H1 (cell line): ENCODE data around the gene NKX6-1. TPM values are rescaled to one million over a fixed set of nuclear protein-coding genes. Genes with fewer than 3 reads are reported as not detected.

Experiments
- CTCF ChIA-PET: fragments of 300-600 bp; sonication (Branson Sonifier 250); formaldehyde crosslinking; loops from one replicate; lab custom pipeline; 2021; ENCODE audit not compliant: partially characterized antibody; lab: Charles Lee
- POLR2A ChIA-PET: fragments of 300-600 bp; sonication (Branson Sonifier 250); formaldehyde crosslinking; loops from one replicate; lab custom pipeline; 2021; ENCODE audit warnings: inconsistent platforms; ENCODE audit not compliant: partially characterized antibody; lab: Charles Lee
- DNase-seq, 2 experiments: peaks; one replicate each; pipeline versions ENCODE4 v3.0.0 to v3.0.0-alpha.2; 2010 to 2022; ENCODE audit warnings: low spot score in 2 of 2, low read depth in 1 of 2, mixed read lengths in 1 of 2
- FAIRE-seq: peaks from 2 replicates; lab custom pipeline; 2011; peaks lifted over from hg19 to GRCh38; lab: Jason Lieb, UNC
- H2AFZ ChIP-seq: 2 replicates; pipeline ENCODE4 v1.8.1; 2012; ENCODE audit warnings: low read length, inconsistent platforms
- H2AK5ac ChIP-seq: 2 replicates; pipeline ENCODE4 v1.6.1; 2013; ENCODE audit warnings: low read depth, low read length
- H2BK120ac ChIP-seq: replicated peaks from 2 replicates; pipeline ENCODE3; 2013; ENCODE audit warnings: low read depth, low read length, inconsistent platforms
- H2BK12ac ChIP-seq: 2 replicates; pipeline ENCODE4 v1.6.1; 2013; ENCODE audit warnings: low read depth, low read length
- H2BK15ac ChIP-seq: 2 replicates; pipeline ENCODE4 v1.6.1; 2013; ENCODE audit warnings: low read length
- H2BK20ac ChIP-seq: 2 replicates; pipeline ENCODE4 v1.6.1; 2013; ENCODE audit warnings: low read length
- H2BK5ac ChIP-seq: 2 replicates; pipeline ENCODE4 v1.6.1; 2013; ENCODE audit warnings: low read depth, low read length
- H3K14ac ChIP-seq: 2 replicates; pipeline ENCODE4 v1.6.1; 2013; ENCODE audit warnings: inconsistent platforms; ENCODE audit not compliant: insufficient read length
- H3K18ac ChIP-seq: 2 replicates; pipeline ENCODE4 v1.6.1; 2013; ENCODE audit warnings: low read length; ENCODE audit errors: extremely low read depth
- H3K23ac ChIP-seq: 2 replicates; pipeline ENCODE4 v1.6.1; 2013; ENCODE audit warnings: inconsistent platforms; ENCODE audit not compliant: insufficient read length
- H3K23me2 ChIP-seq: 2 replicates; pipeline ENCODE4 v1.6.1; 2013; ENCODE audit warnings: low read depth, low read length
- H3K27ac ChIP-seq: 2 replicates; pipeline ENCODE4 v1.6.1; 2011; ENCODE audit warnings: low read depth, low read length, inconsistent platforms
- H3K27me3 ChIP-seq, 4 experiments: replicated peaks in 1 of 4; 1 replicate in 1 of 4; 2 replicates in 3 of 4; pipeline versions ENCODE4 v1.6.1 to v1.8.1; 2011 to 2013; ENCODE audit warnings: low read length in 3 of 4, mild to moderate bottlenecking in 3 of 4, inconsistent platforms in 2 of 4, mixed read lengths in 2 of 4, moderate library complexity in 1 of 4; ENCODE audit not compliant: control insufficient read depth in 3 of 4, insufficient read depth in 3 of 4; ENCODE audit errors: extremely low read depth in 1 of 4
- H3K36me3 ChIP-seq, 4 experiments: 2 replicates each; pipeline versions ENCODE4 v1.6.1 to v1.8.1; 2011 to 2013; ENCODE audit warnings: mild to moderate bottlenecking in 4 of 4, low read length in 3 of 4, moderate library complexity in 2 of 4, control low read depth in 1 of 4, inconsistent platforms in 1 of 4; ENCODE audit not compliant: insufficient read depth in 4 of 4, control insufficient read depth in 2 of 4
- H3K4ac ChIP-seq: replicated peaks from 2 replicates; pipeline ENCODE3; 2013; ENCODE audit warnings: low read length, low read depth, mixed read lengths, inconsistent platforms; ENCODE audit not compliant: insufficient read length
- H3K4me1 ChIP-seq, 4 experiments: replicated peaks in 1 of 4; 1 replicate in 1 of 4; 2 replicates in 3 of 4; pipeline versions ENCODE4 v1.6.1 to v1.8.1; 2011 to 2013; ENCODE audit warnings: low read length in 3 of 4, inconsistent platforms in 2 of 4, mixed read lengths in 1 of 4; ENCODE audit not compliant: insufficient read depth in 4 of 4, control insufficient read depth in 3 of 4
- H3K4me2 ChIP-seq, 2 experiments: 2 replicates each; pipeline versions ENCODE4 v1.6.1 to v1.8.1; 2011 to 2013; ENCODE audit warnings: low read depth in 2 of 2, low read length in 2 of 2, control low read depth in 1 of 2, inconsistent platforms in 1 of 2, mild to moderate bottlenecking in 1 of 2; ENCODE audit not compliant: insufficient read depth in 1 of 2
- H3K4me3 ChIP-seq, 4 experiments: fragments of 200-600, 300-600 bp in 1 of 4; sonication (generic), shearing (Covaris generic), sonication (Bioruptor Twin) in 1 of 4; 2 replicates each; pipeline versions ENCODE4 v1.5.1 to v1.8.1; 2011 to 2016; ENCODE audit warnings: low read length in 4 of 4, low read depth in 3 of 4, control low read depth in 2 of 4, inconsistent platforms in 2 of 4, mild to moderate bottlenecking in 2 of 4, mixed read lengths in 1 of 4, moderate library complexity in 1 of 4; ENCODE audit not compliant: insufficient read depth in 2 of 4; ENCODE audit errors: extremely low read depth in 1 of 4
- H3K56ac ChIP-seq: replicated peaks from 2 replicates; pipeline ENCODE3; 2013; ENCODE audit warnings: low read depth, mild to moderate bottlenecking, mixed read lengths, low read length, inconsistent platforms; ENCODE audit not compliant: insufficient read length
- H3K79me1 ChIP-seq: 2 replicates; pipeline ENCODE4 v1.6.1; 2013; ENCODE audit warnings: low read depth, low read length, control low read depth
- H3K79me2 ChIP-seq, 2 experiments: 2 replicates each; pipeline versions ENCODE4 v1.6.1 to v1.8.1; 2012 to 2013; ENCODE audit warnings: low read length in 2 of 2, mild to moderate bottlenecking in 2 of 2, inconsistent platforms in 1 of 2; ENCODE audit not compliant: insufficient read depth in 2 of 2, control insufficient read depth in 1 of 2
- H3K9ac ChIP-seq, 4 experiments: replicated peaks in 1 of 4; 1 replicate in 1 of 4; 2 replicates in 3 of 4; pipeline versions ENCODE4 v1.6.1 to v1.8.1; 2011 to 2013; ENCODE audit warnings: low read depth in 3 of 4, low read length in 3 of 4, control low read depth in 2 of 4, mild to moderate bottlenecking in 2 of 4, moderate library complexity in 2 of 4, inconsistent platforms in 1 of 4; ENCODE audit errors: extremely low read depth in 1 of 4
- H3K9me3 ChIP-seq, 2 experiments: 2 replicates each; pipeline versions ENCODE4 v1.6.1 to v1.8.1; 2012 to 2013; ENCODE audit warnings: mild to moderate bottlenecking in 2 of 2, moderate library complexity in 2 of 2, control low read depth in 1 of 2, inconsistent platforms in 1 of 2, low read depth in 1 of 2, low read length in 1 of 2, mixed read lengths in 1 of 2; ENCODE audit not compliant: insufficient read depth in 2 of 2
- H4K20me1 ChIP-seq, 2 experiments: replicated peaks in 1 of 2; 2 replicates each; pipeline versions ENCODE3 to v1.8.1; 2011 to 2013; ENCODE audit warnings: inconsistent platforms in 2 of 2, low read length in 2 of 2, mild to moderate bottlenecking in 1 of 2; ENCODE audit not compliant: insufficient read depth in 2 of 2, control insufficient read depth in 1 of 2
- H4K5ac ChIP-seq: 2 replicates; pipeline ENCODE4 v1.6.1; 2013; ENCODE audit warnings: low read length, low read depth, mixed read lengths, inconsistent platforms; ENCODE audit not compliant: insufficient read length
- H4K8ac ChIP-seq: 2 replicates; pipeline ENCODE4 v1.8.0; 2013; ENCODE audit warnings: mild to moderate bottlenecking, moderate library complexity, low read length, inconsistent platforms; ENCODE audit not compliant: insufficient read depth; ENCODE audit errors: extremely low read depth
- H4K91ac ChIP-seq: replicated peaks from 2 replicates; pipeline ENCODE3; 2013; ENCODE audit warnings: low read length, mixed read lengths, inconsistent platforms; ENCODE audit not compliant: insufficient read length
- ASH2L ChIP-seq: fragments of 200-600, 300-600 bp; sonication (generic); IDR thresholded peaks from one replicate; pipeline ENCODE4 v1.7.1; 2017; ENCODE audit warnings: low read length
- CBX5 ChIP-seq: fragments of 300-800, 300-1000 bp; sonication (generic); IDR thresholded peaks from 2 replicates; pipeline ENCODE4 v1.7.1; 2016; ENCODE audit warnings: antibody characterized with exemption, low read length, low read depth
- TEAD4 ChIP-seq: IDR thresholded peaks from 2 replicates; pipeline ENCODE4 v1.6.1; 2012; ENCODE audit warnings: low read depth, low read length, inconsistent platforms, mixed read lengths
- YY1 ChIP-seq: IDR thresholded peaks from 2 replicates; pipeline ENCODE4 v1.6.1; 2011; ENCODE audit warnings: low read depth, mild to moderate bottlenecking, low read length
- WGBS, 2 experiments: shearing (Covaris generic) in 1 of 2; methylation state at CpG; one replicate each; pipeline versions ENCODE4 v1.1.6 to v1.1.7; 2013 to 2015; ENCODE audit warnings: low lambda C conversion rate in 2 of 2, mixed read lengths in 2 of 2, inconsistent platforms in 1 of 2, low coverage in 1 of 2, missing lambda C conversion rate in 1 of 2; ENCODE audit not compliant: insufficient replicate concordance in 2 of 2, insufficient coverage in 1 of 2, insufficient read length in 1 of 2; ENCODE audit errors: extremely low coverage in 1 of 2, missing lambda C conversion rate in 1 of 2; 5-methylcytosine and 5-hydroxymethylcytosine counted together
- polyA plus RNA-seq, 7 experiments: library from polyadenylated mRNA; depleted of rRNA in 3 of 7; stranded (reverse) in 5 of 7; unstranded in 2 of 7; fragments of >200 nt in 5 of 7; fragments of 200-250 nt in 2 of 7; gene quantifications; 1 replicate in 5 of 7; 2 replicates in 1 of 7; 4 replicates in 1 of 7; pipeline versions ENCODE4 v1.2.1 to v1.2.3, GENCODE V29; 2011 to 2013; ENCODE audit warnings: missing spikeins in 2 of 7, mixed read lengths in 2 of 7
- total RNA-seq: library from RNA; stranded (reverse); fragmentation: NEBNext Ultra II Directional; extraction: Animal tissue kit (Norgen Biotek cat#: 25700); gene quantifications from 2 replicates; pipeline ENCODE4 v1.2.1, GENCODE V29; 2021

The NKX6-1 gene
- total and polyA plus RNA-seq, 2 of the 8 experiments (the other 6 are each of a cell fraction or from before 2014, with no cell fraction given) = 0.03 to 0.45 TPM

DNA sequence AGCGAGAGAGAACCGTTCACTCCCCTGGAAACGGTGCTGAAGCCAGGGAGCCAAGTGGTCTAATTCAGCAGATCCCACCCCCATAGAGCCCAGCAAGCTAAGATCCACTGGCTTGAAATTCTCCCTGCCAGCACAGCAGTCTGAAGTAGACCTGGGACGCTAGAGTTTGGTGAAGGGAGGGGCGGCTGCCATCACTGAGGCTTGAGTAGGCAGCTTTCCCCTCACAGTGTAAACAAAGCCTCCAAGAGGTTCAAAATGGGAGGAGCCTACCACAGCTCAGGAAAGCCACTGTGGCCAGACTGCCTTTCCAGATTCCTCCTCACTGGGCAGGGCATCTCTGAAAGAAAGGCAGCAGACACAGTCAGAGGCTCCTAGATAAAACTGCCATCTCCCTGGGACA, 46.0 kb upstream of the NKX6-1 start:
- Histone ChIP-seq H3K79me1 (no peaks in the 10 kb centered on the region), H3K9me3 (no peaks in the 10 kb centered on the region), H3K27ac (no peak overlapping the region), H3K23ac (no peak overlapping the region), H4K91ac (no peak overlapping the region), H3K14ac (no peak overlapping the region), H3K18ac (no peak overlapping the region), H3K79me2 (no peaks in the 10 kb centered on the region), H3K4me1 (no peaks in the 10 kb centered on the region; a peak in 1 of 7 replicates), H3K9ac (no peak overlapping the region), H4K5ac (no peak overlapping the region), H2AFZ (no peak overlapping the region), H2BK15ac (no peak overlapping the region), H2BK5ac (no peak overlapping the region), H3K4me3 (no peak overlapping the region), H3K4me2 (no peak overlapping the region), H3K4ac (no peak overlapping the region), H3K23me2 (no peaks in the 10 kb centered on the region), H2BK20ac (no peak overlapping the region), H2AK5ac (no peak overlapping the region), H3K36me3 (no peaks in the 10 kb centered on the region), H4K20me1 (no peaks in the 10 kb centered on the region), H2BK120ac (no peak overlapping the region), H2BK12ac (no peak overlapping the region), H4K8ac (no peak overlapping the region), H3K27me3 (no peaks in the 10 kb centered on the region), H3K56ac (no peak overlapping the region)
- 79% methylated on average over 5 of the region's 5 CpGs; no CpG with 5 or more reads in 1 of the 2 experiments for WGBS, 2 experiments
- ChIA-PET CTCF (interaction anchor here (0.6 to 4.0 kb wide), 5 partner anchors 16 to 964 kb away, joined by 3 to 18 read pairs (median 3); no protein-coding TSS in a partner anchor), POLR2A (interaction anchor here (0.7 kb wide), 1 partner anchor 94 kb away, joined by 3 read pairs; no protein-coding TSS in a partner anchor)
- TF ChIP-seq YY1 (no peak), ASH2L (no peak), TEAD4 (no peak), CBX5 (no peak)
- no peak for FAIRE-seq
- no peak for DNase-seq
